ENCODE results near the gene PPP1R27. TPM values are rescaled to one million over a fixed set of nuclear protein-coding genes. Genes with fewer than 3 reads are reported as not detected.
A peak's percentile ranks its signal among the peaks of the same experiment; 100 is the strongest.

PPP1R27 gene
- total and polyA plus RNA-seq, 9 of the 15 experiments (the other 6 are each of a cell fraction or from before 2014, with no cell fraction given) = 0.29 to 6.9 (median 1.5) TPM; not detected in 2

DNA sequence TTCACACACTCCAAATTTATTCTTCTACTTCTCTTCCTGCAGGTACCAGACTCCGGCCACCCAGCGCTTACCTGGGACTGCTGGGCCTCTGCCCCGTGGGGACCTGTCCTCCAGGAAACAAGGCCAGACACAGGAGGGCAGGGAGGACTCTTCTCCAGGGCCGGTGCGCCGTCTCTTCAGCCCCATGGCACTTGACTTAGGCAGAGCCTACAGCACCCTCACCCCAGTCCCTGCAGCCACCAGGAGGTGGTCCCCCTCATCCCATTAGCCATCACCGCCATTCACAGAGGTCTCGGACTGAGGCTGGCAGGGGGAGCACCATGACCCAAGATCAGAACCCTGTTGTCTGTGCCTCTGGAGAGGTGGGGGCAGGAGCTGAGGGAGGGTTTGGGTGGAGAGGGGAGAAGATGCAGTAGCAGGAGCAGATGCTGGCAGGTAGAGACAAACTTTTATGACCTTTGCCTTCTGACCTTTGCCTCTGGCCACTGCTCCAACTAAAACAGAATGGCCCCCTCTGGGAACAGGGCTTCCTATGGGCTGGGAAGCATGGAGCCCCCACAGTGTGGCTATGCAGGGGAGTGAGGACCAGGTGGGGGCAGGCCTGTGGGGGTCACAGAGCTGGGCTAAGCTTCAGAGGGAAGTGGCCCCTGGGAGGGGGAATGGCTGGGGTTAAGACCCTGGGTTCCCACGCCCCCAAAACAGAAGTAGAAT lies 32.6 kb downstream of the PPP1R27 start:
- FAIRE-seq (no peak), ATAC-seq (no peak), DNase-seq (ENCODE audit: extremely low read depth in 1 of 4, low spot score in 3 of 4) (no peak)
- 38% methylated on average over 8 of the region's 9 CpGs for WGBS (ENCODE audit: insufficient coverage, low coverage, missing lambda C conversion rate)
- Histone ChIP-seq H3K79me2 (ENCODE audit: control insufficient read depth, insufficient read depth, low read length) (no peaks in the 10 kb centered on the region), H3K27ac (ENCODE audit: extremely low read depth, low read depth, low read length) (no peak overlapping the region), H3K4me1 (replicated peaks in 1 of 2; ENCODE audit: control insufficient read depth in 2 of 2, insufficient read depth in 2 of 2, low read length in 2 of 2) (peaks cover 0 to 45% of the 10 kb centered on the region in 2 experiments; a peak in 3 of 5 replicates), H3K9me1 (ENCODE audit: control insufficient read depth, insufficient read depth, low read length) (no peaks in the 10 kb centered on the region), H4K20me1 (replicated peaks; ENCODE audit: control insufficient read depth, insufficient read depth, low read length) (0 out of 2 replicates have a peak, but pooled peaks cover 6% of the 10 kb centered on the region), H3K36me3 (ENCODE audit: control insufficient read depth, insufficient read depth, low read length) (no peaks in the 10 kb centered on the region), H2AFZ (ENCODE audit: low read depth, low read length) (no peak overlapping the region), H3K27me3 (ENCODE audit: control insufficient read depth in 2 of 2, insufficient read depth in 2 of 2, low read length in 2 of 2) (peaks cover 18 to 51% of the 10 kb centered on the region in 2 experiments; a peak in 4 of 5 replicates), H3K4me2 (ENCODE audit: insufficient read depth, low read length) (no peak overlapping the region), H3K9me3 (replicated peaks; ENCODE audit: control insufficient read depth, insufficient read depth, low read depth, low read length) (peaks cover 3% of the 10 kb centered on the region; the same call in 1 of the 2 replicates), H3K4me3 (no peak overlapping the region), H3K9ac (ENCODE audit: insufficient read depth in 1 of 2, low read depth in 2 of 2, low read length in 2 of 2) (no peak overlapping the region)
- BruUV-seq (replicated peaks) = no TSS peak
- CTCF ChIA-PET (ENCODE audit: low intra/inter-chr PET ratio) = no interaction called here
- TF ChIP-seq, protein P1, sequence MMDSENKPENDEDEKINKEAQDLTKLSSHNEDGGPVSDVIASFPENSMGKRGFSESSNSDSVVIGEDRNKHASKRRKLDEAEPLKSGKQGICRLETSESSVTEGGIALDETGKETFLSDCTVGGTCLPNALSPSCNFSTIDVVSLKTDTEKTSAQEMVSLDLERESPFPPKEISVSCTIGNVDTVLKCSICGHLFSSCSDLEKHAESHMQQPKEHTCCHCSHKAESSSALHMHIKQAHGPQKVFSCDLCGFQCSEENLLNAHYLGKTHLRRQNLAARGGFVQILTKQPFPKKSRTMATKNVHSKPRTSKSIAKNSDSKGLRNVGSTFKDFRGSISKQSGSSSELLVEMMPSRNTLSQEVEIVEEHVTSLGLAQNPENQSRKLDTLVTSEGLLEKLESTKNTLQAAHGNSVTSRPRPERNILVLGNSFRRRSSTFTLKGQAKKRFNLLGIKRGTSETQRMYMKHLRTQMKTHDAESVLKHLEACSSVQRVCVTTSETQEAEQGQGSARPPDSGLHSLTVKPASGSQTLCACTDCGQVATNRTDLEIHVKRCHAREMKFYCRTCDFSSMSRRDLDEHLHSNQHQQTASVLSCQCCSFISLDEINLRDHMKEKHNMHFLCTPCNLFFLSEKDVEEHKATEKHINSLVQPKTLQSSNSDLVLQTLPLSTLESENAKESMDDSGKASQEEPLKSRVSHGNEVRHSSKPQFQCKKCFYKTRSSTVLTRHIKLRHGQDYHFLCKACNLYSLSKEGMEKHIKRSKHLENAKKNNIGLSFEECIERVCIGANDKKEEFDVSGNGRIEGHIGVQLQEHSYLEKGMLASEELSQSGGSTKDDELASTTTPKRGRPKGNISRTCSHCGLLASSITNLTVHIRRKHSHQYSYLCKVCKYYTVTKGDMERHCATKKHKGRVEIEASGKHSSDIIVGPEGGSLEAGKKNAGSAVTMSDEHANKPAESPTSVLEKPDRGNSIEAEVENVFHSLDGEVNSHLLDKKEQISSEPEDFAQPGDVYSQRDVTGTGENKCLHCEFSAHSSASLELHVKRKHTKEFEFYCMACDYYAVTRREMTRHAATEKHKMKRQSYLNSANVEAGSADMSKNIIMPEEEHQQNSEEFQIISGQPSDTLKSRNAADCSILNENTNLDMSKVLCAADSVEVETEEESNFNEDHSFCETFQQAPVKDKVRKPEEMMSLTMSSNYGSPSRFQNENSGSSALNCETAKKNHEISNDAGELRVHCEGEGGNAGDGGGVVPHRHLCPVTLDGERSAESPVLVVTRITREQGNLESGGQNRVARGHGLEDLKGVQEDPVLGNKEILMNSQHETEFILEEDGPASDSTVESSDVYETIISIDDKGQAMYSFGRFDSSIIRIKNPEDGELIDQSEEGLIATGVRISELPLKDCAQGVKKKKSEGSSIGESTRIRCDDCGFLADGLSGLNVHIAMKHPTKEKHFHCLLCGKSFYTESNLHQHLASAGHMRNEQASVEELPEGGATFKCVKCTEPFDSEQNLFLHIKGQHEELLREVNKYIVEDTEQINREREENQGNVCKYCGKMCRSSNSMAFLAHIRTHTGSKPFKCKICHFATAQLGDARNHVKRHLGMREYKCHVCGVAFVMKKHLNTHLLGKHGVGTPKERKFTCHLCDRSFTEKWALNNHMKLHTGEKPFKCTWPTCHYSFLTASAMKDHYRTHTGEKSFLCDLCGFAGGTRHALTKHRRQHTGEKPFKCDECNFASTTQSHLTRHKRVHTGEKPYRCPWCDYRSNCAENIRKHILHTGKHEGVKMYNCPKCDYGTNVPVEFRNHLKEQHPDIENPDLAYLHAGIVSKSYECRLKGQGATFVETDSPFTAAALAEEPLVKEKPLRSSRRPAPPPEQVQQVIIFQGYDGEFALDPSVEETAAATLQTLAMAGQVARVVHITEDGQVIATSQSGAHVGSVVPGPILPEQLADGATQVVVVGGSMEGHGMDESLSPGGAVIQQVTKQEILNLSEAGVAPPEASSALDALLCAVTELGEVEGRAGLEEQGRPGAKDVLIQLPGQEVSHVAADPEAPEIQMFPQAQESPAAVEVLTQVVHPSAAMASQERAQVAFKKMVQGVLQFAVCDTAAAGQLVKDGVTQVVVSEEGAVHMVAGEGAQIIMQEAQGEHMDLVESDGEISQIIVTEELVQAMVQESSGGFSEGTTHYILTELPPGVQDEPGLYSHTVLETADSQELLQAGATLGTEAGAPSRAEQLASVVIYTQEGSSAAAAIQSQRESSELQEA (IDR thresholded peaks at IDR 0.05; ENCODE audit: low read depth) = no peak
- TF ChIP-seq NR2C1 (IDR thresholded peaks at IDR 0.05) = peak; percentile 62; the same call in 1 of the 2 replicates
- TF ChIP-seq NR2C1 (tag; IDR thresholded peaks at IDR 0.05) = peak; percentile 66
- POLR2A ChIA-PET = interaction anchor here (0.6 to 0.8 kb wide), 3 partner anchors 12 to 66 kb away, joined by 3 to 4 read pairs (median 3); no protein-coding TSS in a partner anchor
- in situ Hi-C loops (cut with MboI) = no loop called here
- intact Hi-C loops (cut with micrococcal nuclease) = no loop called here
